ENCODE data around the gene ITGAV. TPM values are rescaled to one million over a fixed set of nuclear protein-coding genes. Genes with fewer than 3 reads are reported as not detected.

The ITGAV gene
- total and polyA plus RNA-seq, 9 donors, result 35.3 to 123 (median 96.8) TPM

DNA sequence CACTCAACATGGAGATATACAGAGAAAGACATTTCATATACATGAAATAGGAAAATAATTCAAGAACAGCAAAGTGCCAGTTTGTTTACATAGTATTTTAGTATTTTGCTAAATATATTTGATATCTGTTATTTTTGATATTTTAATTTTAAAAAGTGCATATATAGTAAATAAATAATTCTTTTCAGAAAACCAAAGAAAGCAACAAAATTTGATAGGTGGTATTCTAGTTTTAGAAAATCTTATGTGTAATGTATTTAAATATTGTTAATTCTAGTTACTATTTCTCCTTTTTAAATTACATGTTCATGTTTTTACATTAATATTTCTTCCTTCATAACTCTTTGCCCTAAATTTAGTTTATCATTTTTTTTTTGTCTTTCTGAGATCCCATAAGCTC lies 69.5 kb downstream of the ITGAV start:
- H3K27ac ChIP-seq, result no peak overlapping the region

DNA sequence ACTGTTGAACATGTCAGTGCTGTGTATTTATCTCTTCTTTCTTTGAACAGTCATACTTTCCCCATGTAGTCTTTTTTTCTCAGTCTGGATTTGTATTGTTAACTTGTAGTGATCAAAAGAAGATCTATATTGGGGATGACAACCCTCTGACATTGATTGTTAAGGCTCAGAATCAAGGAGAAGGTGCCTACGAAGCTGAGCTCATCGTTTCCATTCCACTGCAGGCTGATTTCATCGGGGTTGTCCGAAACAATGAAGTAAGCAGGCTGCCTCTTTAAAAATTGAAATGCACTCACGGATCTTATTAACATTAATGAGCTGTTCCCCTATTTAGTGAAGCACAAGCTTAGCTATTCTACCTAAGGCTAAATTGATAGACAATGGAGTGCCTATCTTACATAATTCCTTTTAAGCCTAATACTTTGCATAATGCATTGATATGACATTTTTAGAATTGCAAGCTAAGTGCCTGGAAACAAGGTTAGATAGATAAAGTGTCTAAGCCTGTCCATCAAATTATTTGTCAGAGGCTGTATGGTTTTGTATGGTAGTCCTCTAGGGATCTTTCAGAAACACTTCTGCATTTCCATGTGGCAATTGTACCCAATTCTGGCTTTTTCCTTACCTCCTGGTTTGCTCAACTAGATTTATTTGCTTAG lies 74.7 kb downstream of the ITGAV start:
- Histone ChIP-seq H3K36me3 (no peaks in the 10 kb centered on the region), H3K27ac (no peak overlapping the region), H3K4me1 (ENCODE audit: insufficient read depth) (no peaks in the 10 kb centered on the region), H3K27me3 (no peaks in the 10 kb centered on the region), H3K4me3 (no peak overlapping the region), H3K9me3 (no peaks in the 10 kb centered on the region)
- TF ChIP-seq, protein P1, sequence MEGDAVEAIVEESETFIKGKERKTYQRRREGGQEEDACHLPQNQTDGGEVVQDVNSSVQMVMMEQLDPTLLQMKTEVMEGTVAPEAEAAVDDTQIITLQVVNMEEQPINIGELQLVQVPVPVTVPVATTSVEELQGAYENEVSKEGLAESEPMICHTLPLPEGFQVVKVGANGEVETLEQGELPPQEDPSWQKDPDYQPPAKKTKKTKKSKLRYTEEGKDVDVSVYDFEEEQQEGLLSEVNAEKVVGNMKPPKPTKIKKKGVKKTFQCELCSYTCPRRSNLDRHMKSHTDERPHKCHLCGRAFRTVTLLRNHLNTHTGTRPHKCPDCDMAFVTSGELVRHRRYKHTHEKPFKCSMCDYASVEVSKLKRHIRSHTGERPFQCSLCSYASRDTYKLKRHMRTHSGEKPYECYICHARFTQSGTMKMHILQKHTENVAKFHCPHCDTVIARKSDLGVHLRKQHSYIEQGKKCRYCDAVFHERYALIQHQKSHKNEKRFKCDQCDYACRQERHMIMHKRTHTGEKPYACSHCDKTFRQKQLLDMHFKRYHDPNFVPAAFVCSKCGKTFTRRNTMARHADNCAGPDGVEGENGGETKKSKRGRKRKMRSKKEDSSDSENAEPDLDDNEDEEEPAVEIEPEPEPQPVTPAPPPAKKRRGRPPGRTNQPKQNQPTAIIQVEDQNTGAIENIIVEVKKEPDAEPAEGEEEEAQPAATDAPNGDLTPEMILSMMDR (IDR thresholded peaks at IDR 0.05), result no peak
- no peak for TF ChIP-seq POLR2A (IDR thresholded peaks at IDR 0.05)
- TF ChIP-seq EP300 (IDR thresholded peaks at IDR 0.05), result no peak
- intact Hi-C loops (cut with DNase I), result no loop called here
- 94 to 96% (median 95%) methylated on average over 5 of the region's 5 CpGs for WGBS, 3 donors
- DNase-seq, result no peak

More for the DNA sequence above, 69.5 kb downstream of the ITGAV start:
- H3K4me3 ChIP-seq, result no peak overlapping the region
- TF ChIP-seq POLR2A (IDR thresholded peaks at IDR 0.05), result no peak
- TF ChIP-seq EP300 (IDR thresholded peaks at IDR 0.05), result no peak
- TF ChIP-seq, protein P1 (IDR thresholded peaks at IDR 0.05), result no peak
- H3K9me3 ChIP-seq, result no peaks in the 10 kb centered on the region
- H3K4me1 ChIP-seq (ENCODE audit: insufficient read depth), result no peaks in the 10 kb centered on the region
- peaks cover 4% of the 10 kb centered on the region for H3K27me3 ChIP-seq
- DNase-seq, result no peak
- H3K36me3 ChIP-seq, result no peaks in the 10 kb centered on the region
- intact Hi-C loops (cut with DNase I), result no loop called here

GRCh38 chr2:186669146-186669545 lies 79.3 kb downstream of the ITGAV start:
- Histone ChIP-seq H3K36me3 (no peaks in the 10 kb centered on the region), H3K4me1 (ENCODE audit: insufficient read depth) (no peaks in the 10 kb centered on the region), H3K9me3 (peaks cover 0 to 3% of the 10 kb centered on the region in 2 donors), H3K27ac (no peak overlapping the region), H3K27me3 (no peaks in the 10 kb centered on the region), H3K4me3 (no peak overlapping the region)
- intact Hi-C loops (cut with DNase I), result no loop called here
- no peak for DNase-seq
- 71 to 88% (median 85%) methylated on average over 1 of the region's 1 CpG for WGBS, 3 donors
- TF ChIP-seq, protein P1 (IDR thresholded peaks at IDR 0.05), result no peak
- TF ChIP-seq POLR2A (IDR thresholded peaks at IDR 0.05) (no peak), EP300 (IDR thresholded peaks at IDR 0.05) (no peak)

DNA sequence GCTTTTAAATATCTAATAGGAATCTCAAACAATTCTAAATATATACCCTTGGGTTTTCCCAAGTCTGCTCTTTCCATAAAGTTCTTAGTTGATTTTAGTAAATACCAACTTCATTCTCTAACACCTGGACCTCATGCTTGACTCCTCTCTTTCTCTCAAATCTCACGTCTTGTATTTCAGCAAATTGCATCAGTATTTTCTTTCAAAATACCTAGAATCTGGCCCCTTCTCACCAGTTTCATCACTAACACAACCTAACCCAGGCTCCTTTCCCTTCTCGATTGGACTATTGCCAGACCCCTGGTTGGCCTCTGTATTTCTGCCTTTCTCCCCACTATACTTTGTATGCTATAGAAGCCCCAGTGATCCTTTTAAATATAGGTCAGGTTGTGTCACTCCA lies 81.0 kb downstream of the ITGAV start:
- Histone ChIP-seq H3K4me3 (no peak overlapping the region), H3K27me3 (no peaks in the 10 kb centered on the region), H3K27ac (no peak overlapping the region), H3K36me3 (no peaks in the 10 kb centered on the region), H3K9me3 (peaks cover 0 to 3% of the 10 kb centered on the region in 2 donors), H3K4me1 (ENCODE audit: insufficient read depth) (no peaks in the 10 kb centered on the region)
- DNase-seq, result no peak
- intact Hi-C loops (cut with DNase I), result no loop called here
- TF ChIP-seq POLR2A (IDR thresholded peaks at IDR 0.05) (no peak), EP300 (IDR thresholded peaks at IDR 0.05) (no peak)
- WGBS, 3 donors, result 93 to 99% (median 96%) methylated on average over 2 of the region's 2 CpGs

GRCh38 chr2:186675380-186675779 lies 85.5 kb downstream of the ITGAV start:
- TF ChIP-seq EP300 (IDR thresholded peaks at IDR 0.05), result no peak
- TF ChIP-seq, protein P1 (IDR thresholded peaks at IDR 0.05), result no peak
- TF ChIP-seq POLR2A (IDR thresholded peaks at IDR 0.05), result no peak
- Histone ChIP-seq H3K9me3 (peaks cover 0 to 3% of the 10 kb centered on the region in 2 donors), H3K4me3 (no peak overlapping the region), H3K27me3 (no peaks in the 10 kb centered on the region), H3K36me3 (no peaks in the 10 kb centered on the region), H3K4me1 (ENCODE audit: insufficient read depth) (no peaks in the 10 kb centered on the region), H3K27ac (no peak overlapping the region)
- WGBS, 3 donors, result 78 to 85% (median 84%) methylated on average over 1 of the region's 1 CpG
- intact Hi-C loops (cut with DNase I), result no loop called here
- no peak for DNase-seq

All from ovary (tissue), 9 donors.